Effector CD4-positive, alpha-beta T cell (primary cell): ENCODE data around the gene WDFY3.

Experiments used
- DNase-seq: peaks from one replicate; pipeline ENCODE4 v3.0.0-alpha.2; 2020

Gene WDFY3

GRCh38 chr4:84652478-84652877 is 314.0 kb downstream of the WDFY3 start:
- no peak for DNase-seq

- no peak for DNase-seq
These were observed 315.0 kb downstream of the WDFY3 start for GRCh38 chr4:84651499-84651898.

- DNase-seq, result no peak
These were observed 317.4 kb downstream of the WDFY3 start for GRCh38 chr4:84648863-84649647.

- no peak for DNase-seq
These were observed 318.3 kb downstream of the WDFY3 start for GRCh38 chr4:84648178-84648577.

- DNase-seq, result no peak
These were observed 319.1 kb downstream of the WDFY3 start for GRCh38 chr4:84647312-84647884.

GRCh38 chr4:84644087-84644486 is 322.4 kb downstream of the WDFY3 start:
- DNase-seq, result no peak

GRCh38 chr4:84639145-84639544 is 327.3 kb downstream of the WDFY3 start:
- DNase-seq, result no peak

- DNase-seq, result no peak
These were observed 328.4 kb downstream of the WDFY3 start for GRCh38 chr4:84638092-84638491.

GRCh38 chr4:84634961-84635360 is 331.5 kb downstream of the WDFY3 start:
- DNase-seq, result no peak

- DNase-seq, result no peak
These were observed 334.4 kb downstream of the WDFY3 start for GRCh38 chr4:84632092-84632491.

GRCh38 chr4:84631573-84631972 is 334.9 kb downstream of the WDFY3 start:
- no peak for DNase-seq

GRCh38 chr4:84626673-84627072 is 339.8 kb downstream of the WDFY3 start:
- no peak for DNase-seq

GRCh38 chr4:84623661-84624060 is 342.8 kb downstream of the WDFY3 start:
- DNase-seq, result no peak

GRCh38 chr4:84622959-84623358 is 343.5 kb downstream of the WDFY3 start:
- DNase-seq, result no peak
